ENCODE measurements around the gene MYCBPAP.

MYCBPAP gene

DNA sequence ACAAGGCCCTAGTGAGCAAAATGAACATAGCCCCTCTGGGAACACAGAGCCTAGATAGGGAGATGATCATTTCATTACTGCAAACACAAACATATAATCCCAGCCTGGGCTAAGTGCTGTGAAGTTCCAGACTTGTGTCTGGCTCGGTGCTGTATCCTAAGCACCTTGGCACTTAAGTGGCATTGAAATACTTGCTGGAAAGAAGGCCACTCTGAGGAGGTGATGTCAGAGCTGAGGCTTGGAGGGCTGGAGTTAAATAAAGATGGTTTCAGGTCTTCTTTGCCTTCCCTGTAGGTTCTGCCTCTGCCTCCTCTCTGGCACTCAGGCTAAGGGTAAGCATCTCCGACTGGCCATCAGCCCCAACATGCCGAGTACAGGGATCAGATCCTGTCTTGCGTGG is 49.9 kb downstream of the MYCBPAP start:
- no peak for DNase-seq (ENCODE audit: low read depth)

DNA sequence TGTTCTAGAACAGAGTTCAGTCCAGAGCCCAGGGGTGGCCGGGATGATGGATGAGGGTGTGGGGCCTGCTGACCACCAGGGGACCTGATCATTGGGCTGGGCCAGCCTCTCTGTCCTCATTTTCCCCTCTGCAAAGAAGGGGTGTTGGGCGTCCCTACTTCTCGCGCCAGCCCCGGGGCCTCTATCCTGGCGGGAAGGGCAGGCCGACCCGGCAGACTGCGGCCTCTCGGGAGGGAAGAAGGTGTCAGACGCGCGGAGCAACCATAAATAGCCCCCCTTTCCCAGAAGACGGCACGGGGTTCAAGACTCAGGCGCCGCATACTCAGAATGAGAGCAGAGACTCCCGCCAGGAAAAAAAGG is 50.3 kb downstream of the MYCBPAP start:
- no peak for DNase-seq (ENCODE audit: low read depth)

DNA sequence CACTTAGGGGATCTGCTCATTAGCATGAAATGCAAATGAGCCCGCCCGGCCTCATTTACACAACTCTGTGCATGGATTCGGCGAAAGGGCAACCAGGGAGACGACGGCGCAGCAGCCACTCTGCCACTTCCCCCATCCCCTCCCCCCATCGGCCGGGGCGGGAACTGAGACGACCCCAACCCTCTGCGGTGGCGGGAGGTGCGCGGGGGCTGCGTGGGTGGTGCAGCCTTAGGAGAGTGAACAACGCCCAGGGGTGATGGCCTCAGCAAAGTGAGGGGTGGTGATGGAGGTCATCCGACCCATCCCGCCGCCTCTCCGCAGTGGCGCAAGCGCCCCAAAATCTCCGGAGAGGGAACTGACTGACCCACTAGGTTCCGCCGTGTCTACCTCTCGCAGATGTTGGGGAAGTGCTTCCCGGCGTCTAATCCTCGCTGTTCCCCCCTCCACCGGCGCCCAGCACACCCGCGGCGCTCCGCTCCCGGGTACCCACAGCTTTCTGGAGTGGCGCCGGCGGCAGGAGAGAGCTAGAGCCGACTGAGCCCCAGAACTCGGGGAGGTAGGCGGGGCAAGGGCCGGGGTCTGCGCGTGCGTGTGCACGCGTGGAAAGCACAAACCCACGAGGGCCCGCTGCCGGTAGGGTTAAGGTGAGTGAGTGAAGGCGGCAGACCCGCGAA is 50.8 kb downstream of the MYCBPAP start:
- DNase-seq (ENCODE audit: low read depth) = no peak

DNA sequence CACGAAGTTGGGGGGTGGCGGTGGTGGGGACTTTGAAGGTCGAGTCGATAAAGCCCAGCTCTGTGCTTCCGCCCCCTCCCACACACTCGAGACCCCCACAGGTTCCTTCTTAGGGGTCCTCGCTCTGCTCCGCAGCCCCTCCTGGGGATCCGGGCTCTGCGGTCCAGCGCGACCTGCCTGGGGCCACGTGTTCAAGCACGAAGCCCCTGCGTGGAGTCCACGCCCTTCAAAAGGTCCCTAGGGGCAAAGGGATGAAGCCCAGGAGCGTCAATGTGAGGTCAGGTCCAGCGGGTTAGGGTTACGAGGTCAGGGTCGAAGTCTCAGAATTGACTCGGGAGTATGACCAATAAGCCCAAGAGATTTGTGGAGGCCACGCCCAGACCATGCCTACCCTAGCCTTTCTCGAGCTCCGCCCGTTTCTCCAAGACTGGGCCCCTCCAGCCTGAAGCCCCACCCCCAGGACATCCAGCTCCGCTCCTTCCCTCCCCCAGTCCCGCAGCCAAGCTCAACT is 51.5 kb downstream of the MYCBPAP start:
- DNase-seq (ENCODE audit: low read depth) = no peak

DNA sequence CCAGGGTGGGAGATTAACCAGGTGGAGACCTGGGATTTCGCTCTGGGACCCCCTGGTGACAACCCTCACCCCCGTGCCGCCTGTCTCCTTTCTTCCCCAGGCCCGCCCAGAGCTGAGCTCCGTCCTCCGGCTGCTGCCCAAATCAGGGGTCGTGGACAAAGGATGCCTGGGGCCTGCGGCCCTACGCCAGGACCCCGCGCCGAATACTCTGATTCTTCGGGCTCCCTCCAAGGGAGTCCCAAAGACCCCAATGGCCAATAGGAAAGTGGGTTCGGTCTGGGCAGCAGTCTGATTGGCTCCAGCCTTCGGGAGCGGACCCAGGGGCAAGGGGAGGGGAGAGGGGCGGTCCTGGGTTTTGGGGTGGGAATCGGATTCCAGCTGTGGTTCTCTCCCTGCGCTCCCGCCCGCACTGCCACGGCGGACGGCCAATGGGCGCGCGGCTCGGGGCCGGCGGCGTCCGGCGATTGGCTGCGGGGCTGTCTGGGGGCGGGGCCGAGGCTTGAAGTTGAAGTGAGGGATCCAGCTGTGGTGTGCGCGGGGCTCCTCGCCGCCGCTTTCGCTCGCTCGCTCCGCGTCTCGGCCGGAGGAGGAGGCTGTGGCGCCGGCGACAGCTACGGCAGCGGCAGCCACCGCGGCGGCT is 52.1 kb downstream of the MYCBPAP start, which contains the start of gene CACNA1G:
Gene CACNA1G, plus strand, starts transcription at position 531 of the 640 bp plus-strand sequence. CDS start 745 bp downstream, outside the sequence.
- peak; percentile 68 for DNase-seq (ENCODE audit: low read depth)

DNA sequence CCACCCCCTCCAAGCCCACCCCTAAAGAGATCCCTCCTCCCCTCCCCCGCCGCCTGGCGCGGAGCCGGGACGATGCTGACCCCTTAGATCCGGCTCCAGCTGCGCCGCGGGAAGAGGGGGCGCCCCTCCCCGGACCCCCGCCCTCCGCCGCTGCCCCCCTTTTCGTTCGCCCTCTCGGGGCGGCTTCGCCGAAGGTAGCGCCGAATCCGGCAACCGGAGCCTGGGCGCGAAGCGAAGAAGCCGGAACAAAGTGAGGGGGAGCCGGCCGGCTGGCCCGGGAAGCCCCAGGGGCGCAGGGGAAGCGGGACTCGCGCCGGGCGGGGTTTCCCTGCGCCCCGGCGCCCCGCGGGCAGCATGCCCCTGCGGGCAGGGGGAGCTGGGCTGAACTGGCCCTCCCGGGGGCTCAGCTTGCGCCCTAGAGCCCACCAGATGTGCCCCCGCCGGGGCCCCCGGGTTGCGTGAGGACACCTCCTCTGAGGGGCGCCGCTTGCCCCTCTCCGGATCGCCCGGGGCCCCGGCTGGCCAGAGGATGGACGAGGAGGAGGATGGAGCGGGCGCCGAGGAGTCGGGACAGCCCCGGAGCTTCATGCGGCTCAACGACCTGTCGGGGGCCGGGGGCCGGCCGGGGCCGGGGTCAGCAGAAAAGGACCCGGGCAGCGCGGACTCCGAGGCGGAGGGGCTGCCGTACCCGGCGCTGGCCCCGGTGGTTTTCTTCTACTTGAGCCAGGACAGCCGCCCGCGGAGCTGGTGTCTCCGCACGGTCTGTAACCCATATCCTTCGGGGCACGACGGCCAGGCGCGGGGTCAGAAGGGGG is 52.9 kb downstream of the MYCBPAP start:
- no peak for DNase-seq (ENCODE audit: low read depth)

DNA sequence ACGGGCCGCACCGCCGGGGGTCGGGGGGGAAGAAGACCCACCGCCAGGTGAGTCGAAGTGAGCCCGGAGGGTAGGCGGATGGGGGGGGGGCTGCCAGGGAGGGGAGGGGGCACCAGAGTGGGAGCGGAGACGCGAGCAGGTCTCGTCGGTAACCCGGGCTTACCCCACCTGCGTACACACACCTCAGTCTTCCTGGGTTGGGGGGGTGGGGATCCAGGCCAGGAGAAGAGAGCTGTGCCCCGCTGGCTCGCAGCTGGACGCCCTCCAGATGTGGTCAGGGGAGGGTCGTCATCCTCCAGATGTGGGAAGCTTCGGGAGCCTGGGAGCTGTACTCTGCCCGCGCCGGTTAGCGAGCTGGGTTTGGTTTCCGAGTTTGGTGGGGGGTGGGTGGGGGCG is 53.5 kb downstream of the MYCBPAP start:
- DNase-seq (ENCODE audit: low read depth) = no peak

DNA sequence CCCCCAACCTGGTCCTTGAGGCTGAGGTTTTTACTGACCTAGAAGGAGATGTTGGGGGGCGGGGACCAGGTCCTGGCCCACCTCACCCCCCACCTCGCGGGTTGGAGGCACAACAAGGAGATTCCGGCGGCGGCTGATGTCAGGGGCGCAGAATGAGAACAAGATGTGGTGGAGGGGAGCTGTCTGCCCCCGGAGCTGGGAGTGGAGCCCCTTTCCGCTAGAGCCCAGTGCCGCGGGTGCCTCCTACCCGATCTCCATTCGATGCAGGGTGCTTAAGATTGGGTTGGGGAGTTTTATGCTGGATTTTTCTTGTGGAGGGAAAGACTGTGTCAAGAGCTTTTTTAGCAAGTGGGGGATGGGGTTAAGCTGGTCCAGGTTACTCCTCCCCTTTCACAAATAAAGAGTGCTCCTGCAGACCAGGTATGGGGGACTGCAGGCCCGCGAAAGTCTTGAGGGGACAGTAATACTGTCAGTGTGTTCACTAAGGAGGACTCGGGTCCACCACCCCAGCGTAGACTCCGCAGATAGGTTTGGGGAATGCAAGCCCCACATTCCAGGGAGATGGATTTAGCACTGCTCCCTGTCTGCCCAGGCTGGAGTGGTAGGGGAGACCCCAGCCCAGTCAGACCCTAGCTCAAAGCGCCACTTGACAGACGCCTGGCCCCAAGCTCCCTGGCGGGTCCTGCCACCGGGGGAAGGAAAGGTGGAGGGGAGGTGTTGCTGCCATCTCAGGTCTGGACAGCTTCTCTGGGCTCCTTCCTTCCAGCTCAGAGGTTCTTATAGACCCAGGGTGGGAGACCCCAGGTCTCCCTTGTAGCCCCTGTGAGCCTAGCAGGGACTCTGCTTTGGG is 54.2 kb downstream of the MYCBPAP start:
- no peak for DNase-seq (ENCODE audit: low read depth)

DNA sequence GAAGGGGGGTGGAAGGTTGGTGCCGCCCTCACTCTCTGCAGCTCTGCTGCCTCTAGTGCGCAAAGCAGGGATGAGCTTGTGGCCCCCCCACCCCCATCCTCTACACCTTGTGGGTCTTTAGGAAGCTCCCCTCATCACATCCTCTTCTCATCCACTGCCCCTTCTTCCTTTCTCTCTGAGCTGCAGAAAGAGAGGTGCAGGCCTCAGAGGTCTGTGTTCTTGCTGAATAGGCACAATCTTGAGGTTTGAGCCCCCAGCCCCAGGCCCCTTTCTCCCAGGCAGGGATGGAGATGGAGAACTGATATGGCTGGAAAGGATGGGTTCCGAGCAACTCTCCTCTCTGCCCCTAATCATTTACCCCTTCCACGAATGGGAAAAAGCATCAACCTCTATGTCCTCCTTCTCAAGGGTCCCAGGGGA is 54.9 kb downstream of the MYCBPAP start:
- DNase-seq (ENCODE audit: low read depth) = no peak

DNA sequence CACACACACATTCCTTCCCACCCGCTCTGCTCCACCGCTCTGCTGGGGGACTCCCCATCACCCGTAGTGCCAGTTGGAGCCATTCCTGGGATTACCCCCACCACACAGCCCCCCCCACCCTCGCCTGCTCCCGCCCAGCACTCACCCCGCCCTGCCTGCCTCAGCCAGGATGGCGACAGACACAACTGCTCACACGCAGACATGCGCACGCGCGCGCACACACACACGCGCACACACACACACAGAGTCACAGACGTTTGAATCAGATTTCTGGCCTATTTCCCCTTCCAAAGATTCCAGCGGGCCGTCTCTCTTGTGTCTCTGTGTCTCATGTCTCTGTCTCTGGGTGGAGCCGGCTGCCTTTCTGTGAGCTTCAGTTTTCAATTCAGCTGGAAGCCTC is 56.7 kb downstream of the MYCBPAP start:
- DNase-seq (ENCODE audit: low read depth) = no peak

DNA sequence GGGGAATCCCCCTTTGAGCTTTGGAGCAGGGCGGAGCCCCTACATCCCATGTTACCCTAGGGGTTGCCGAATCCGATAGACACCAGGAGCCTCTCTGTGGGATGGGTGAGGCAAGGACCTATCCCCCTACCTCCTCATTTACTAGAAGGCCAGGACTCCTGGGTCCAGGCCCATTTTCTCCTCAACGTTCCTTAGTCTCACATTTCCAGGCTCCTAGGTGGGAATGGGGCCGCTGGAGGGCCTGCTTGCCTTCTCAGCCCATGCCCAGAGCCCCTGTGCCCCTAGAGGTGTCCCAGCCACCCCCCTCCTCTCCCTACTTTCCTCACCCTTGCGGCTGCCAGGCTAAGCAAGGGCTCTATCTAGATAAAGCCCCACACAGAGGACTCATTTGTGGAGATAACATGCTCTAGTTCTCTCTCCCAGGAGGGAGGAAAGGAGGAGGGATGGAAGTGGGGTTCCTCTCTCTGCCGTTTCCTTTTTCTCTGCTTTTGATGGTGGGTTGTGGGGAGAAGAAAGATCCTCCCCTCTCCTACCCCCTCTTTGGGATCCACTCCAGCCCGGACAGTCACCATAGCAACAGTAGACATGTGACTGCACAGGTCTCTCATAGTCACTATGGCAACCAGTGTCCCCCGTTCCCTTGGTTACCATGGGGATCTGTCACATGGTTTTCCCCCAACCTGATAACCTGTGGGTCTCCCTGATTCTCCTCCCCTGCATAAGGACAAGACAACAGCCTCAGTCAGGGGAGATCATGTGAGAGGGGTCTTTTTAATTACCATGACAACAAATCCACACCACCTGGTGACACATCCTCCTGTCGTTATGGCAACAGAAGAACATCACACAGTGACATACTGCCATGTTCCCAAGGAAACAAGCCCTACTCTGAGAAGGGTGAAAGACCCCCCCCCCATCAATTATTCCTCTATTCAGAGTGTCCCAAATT is 57.4 kb downstream of the MYCBPAP start:
- no peak for DNase-seq (ENCODE audit: low read depth)

DNA sequence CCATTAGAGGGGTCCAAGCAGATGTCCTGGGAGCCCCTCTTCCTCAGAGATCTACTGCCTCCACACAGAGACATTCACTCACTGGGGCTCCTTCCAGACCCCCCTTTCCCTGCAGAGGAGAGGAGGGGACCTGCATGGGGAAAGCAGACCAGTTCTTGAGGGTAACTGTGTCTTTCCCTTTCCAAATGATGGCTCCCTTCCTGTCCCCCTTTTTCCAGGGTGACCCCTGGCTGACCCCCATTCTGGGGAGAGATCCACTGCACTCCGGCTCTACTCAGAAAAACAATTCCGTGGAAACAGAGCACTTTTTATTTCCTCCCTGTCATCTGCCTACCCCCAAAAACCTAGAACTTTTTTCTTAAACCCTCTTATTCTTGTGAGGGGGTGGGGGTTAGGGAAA is 58.6 kb downstream of the MYCBPAP start:
- DNase-seq (ENCODE audit: low read depth) = no peak

DNA sequence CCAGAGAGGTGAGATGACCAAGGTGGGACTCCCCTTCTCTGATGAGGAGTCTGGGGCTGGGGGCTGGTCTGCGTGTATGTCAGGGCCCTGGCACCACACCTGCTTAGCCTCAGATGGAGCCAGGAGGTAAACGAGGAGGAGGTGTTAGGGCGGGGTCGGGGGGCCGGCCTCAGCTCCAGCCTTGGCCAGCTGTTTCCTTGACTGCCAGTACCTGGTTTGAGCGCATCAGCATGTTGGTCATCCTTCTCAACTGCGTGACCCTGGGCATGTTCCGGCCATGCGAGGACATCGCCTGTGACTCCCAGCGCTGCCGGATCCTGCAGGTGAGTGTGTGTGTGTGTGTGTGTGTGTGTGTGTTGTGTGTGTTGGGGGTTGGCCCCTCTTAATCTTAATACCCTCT is 60.4 kb downstream of the MYCBPAP start:
- DNase-seq (ENCODE audit: low read depth) = no peak

DNA sequence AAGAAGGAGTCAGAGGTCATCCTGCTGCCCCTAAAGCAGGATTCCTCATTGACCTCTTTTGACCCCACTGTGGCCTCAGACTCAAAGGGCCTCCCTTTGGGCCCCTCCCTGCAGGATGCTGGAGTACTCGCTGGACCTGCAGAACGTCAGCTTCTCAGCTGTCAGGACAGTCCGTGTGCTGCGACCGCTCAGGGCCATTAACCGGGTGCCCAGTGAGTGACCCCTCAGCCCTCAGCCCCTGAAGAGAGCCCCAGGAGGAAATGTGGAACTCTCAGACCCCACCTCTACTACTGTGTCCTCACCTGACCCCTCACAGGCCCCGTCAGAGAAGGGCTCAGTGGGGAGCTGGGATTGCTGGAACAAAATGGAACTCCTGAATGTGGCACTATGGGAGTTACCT is 61.4 kb downstream of the MYCBPAP start:
- no peak for DNase-seq (ENCODE audit: low read depth)

DNA sequence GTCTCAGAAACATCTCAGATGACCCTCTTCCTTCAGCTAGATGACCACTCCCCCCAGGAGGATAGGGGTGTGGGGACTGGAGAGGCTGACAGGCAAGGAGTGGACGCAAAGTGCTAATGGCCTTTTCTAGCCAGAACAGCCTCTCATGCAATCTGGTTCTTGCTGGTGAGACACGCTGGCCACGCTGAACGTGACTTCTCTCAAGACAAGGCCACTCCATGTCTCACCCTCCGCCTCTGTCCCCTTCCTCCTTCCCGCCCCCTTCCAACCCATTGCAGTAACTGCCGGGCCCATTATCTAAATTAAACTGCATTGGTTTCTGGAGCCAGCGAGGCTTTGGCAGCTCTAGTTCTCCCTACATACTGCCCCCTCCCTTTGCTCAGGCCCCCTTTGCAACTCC is 61.8 kb downstream of the MYCBPAP start:
- no peak for DNase-seq (ENCODE audit: low read depth)

DNA sequence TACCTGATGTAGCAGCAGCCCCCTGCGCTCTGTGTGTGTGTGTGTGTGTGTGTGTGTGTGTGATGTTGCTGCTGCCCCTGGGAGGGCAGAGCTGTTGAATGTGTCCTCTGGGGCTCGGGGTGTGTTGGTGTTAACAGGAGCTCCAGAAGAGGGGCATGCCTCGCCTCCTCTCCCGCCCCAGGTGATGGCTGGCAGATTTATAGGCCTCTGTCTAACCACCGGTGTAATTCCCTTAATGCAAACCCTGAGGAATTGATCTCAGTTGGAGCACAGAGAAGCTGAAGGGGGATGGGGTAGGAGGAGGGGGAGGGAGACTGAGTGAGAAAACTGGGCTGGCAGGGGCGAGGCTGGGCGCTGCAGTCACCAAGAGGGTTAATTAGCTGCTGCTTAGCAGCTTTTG is 62.3 kb downstream of the MYCBPAP start:
- no peak for DNase-seq (ENCODE audit: low read depth)

DNA sequence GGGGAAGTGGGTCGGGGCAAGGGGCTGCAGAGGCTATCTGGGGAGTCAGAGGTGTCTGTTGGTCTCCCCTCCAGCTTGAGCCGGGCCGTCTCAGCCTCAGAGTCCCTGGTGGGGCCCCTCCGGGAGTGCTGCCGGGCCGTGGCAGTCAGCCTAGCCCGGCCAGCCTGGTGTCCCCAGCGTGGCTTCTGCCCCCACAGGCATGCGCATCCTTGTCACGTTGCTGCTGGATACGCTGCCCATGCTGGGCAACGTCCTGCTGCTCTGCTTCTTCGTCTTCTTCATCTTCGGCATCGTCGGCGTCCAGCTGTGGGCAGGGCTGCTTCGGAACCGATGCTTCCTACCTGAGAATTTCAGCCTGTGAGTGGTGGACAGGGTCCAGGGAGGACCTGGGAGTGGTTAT is 63.4 kb downstream of the MYCBPAP start:
- DNase-seq (ENCODE audit: low read depth) = no peak

DNA sequence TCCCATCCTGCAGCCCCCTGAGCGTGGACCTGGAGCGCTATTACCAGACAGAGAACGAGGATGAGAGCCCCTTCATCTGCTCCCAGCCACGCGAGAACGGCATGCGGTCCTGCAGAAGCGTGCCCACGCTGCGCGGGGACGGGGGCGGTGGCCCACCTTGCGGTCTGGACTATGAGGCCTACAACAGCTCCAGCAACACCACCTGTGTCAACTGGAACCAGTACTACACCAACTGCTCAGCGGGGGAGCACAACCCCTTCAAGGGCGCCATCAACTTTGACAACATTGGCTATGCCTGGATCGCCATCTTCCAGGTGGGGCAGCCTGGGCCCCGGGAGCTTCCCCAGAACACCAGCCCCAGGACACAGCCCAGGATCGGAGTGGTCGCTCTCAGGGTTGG is 64.3 kb downstream of the MYCBPAP start:
- no peak for DNase-seq (ENCODE audit: low read depth)

DNA sequence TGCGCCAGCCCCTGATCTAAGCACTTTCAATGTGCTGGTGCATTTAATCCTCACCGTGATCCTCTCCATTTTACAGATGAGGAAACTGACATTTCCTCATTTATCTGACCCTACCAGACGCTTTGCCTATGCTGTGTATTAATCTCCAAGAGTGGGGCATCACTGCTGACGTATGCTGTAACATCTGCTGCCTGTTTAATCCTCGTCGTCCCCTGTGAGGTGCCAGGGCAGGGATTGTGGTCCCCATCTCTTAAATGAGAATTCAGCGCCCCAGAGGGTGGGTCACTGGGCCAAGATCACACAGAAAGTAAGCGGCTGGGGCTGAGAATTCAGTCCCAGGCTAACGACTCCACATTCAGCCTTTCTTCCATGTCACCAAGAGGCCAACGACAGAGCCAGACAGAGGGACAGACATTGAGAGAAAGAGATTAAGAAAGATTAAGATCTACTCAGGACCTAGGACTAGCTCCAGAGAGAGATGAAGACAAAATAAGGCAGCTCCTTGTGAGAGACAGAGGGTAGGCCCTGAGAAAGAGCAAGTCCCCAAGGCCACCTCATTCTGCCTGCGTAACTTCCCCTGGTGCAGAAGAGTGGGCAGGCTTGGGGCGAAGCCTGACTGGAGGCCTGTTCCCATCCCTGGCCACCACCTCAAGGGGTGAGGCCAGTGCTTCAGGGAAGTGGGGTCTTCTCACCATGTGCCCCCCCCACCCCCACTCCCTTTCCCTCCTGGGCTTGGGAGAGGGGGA is 65.8 kb downstream of the MYCBPAP start:
- no peak for DNase-seq (ENCODE audit: low read depth)

DNA sequence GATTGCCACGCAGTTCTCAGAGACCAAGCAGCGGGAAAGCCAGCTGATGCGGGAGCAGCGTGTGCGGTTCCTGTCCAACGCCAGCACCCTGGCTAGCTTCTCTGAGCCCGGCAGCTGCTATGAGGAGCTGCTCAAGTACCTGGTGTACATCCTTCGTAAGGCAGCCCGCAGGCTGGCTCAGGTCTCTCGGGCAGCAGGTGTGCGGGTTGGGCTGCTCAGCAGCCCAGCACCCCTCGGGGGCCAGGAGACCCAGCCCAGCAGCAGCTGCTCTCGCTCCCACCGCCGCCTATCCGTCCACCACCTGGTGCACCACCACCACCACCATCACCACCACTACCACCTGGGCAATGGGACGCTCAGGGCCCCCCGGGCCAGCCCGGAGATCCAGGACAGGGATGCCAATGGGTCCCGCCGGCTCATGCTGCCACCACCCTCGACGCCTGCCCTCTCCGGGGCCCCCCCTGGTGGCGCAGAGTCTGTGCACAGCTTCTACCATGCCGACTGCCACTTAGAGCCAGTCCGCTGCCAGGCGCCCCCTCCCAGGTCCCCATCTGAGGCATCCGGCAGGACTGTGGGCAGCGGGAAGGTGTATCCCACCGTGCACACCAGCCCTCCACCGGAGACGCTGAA is 67.5 kb downstream of the MYCBPAP start:
- DNase-seq (ENCODE audit: low read depth) = no peak

Measured in activated gamma-delta T cell treated with anti-CD3 and anti-CD28 coated beads, Interleukin-2, amount 50 U/mL, for 16 hours (primary cell).